GM18505 (cell line): ENCODE results near the gene KRABD2.
"Not testable (repeated sequence)": the region's sequence is repeated elsewhere in the genome, so short reads cannot be mapped to it uniquely, and the experiment has no call there.

Experiments used
- ATAC-seq: cut with Tn5 transposase; IDR thresholded peaks from one replicate; pipeline ENCODE4 v1.9.1; 2021; ENCODE audit not compliant: unreplicated experiment
- POLR2A ChIP-seq: IDR thresholded peaks from 4 replicates; pipeline ENCODE4 v1.6.1; 2011; ENCODE audit warnings: borderline replicate concordance; ENCODE audit not compliant: insufficient read depth, insufficient read length; ENCODE audit errors: extremely low read depth

Gene KRABD2

DNA sequence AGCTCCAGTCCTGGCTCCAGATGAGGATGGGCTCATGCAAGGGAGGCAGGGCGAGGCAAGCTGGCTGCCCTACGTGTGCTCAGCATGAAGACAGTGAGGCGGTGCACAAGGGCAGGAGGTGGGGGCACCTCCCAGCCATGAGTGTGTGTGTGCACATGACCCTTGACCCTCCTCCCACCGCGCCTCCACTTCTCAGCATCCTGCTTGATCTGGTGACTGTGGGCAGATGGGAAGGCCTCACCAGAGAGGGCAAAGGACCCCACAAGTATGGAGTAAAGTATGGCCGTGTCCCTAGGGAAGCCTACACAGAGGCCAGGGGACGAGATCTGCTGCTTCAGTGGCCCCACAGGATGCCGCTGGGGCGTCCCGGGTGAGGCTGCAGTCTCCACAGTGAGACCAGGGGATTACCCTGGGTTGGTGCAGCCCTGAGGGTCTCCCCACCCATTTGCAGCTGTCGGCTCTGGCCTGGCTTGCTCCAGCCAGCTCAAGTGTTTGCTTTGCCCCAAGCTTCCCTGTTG, 29.1 kb upstream of the KRABD2 start:
- no peak for TF ChIP-seq POLR2A
- no peak for ATAC-seq

DNA sequence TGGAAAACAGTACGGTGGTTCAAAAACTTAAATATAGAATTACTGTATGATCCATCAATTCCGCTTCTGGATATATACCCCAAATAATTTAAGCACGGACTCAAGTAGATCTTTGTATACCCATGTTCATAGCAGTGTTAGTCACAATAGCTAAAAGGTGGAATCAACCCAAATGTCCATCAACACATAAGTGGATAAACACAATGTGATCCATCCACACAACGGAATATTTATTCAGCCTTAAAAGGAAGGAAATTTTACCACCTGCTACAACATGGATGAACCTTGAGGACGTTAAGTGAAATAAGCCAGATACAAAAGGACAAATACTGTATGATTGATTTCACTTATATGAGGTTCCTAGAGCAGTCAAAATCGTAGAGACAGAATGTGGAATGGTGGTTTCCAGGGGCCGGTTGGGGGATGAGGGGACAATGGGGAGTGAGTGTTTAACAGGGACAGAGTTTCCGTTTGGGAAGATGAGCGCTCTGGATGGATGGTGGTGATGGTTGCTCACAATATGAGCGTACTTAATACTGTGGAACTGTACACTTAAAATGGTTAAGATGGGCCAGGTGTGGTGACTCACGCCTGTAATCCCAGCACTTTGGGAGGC, 26.5 kb upstream of the KRABD2 start:
- TF ChIP-seq POLR2A = no peak
- no peak for ATAC-seq

DNA sequence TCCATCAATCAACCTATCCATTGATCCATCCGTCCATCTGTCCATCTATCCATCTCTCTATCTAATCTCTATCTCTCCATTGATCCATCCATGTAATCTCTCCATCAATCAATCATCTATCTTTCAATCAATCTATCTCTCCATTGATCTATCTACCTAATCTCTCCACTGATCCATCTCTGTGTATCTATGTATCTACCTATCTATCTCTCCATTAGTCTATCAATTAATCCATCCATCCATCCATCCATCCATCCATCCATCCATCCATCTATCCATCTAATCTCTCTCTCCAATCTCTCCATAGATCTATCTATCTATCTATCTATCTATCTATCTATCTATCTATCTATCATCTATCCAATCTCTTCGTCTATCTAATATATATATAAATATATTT, 24.6 kb upstream of the KRABD2 start:
- ATAC-seq = no peak
- no peak for TF ChIP-seq POLR2A

GRCh38 chr17:8398980-8399379, 22.5 kb upstream of the KRABD2 start:
- no peak for ATAC-seq
- no peak for TF ChIP-seq POLR2A

DNA sequence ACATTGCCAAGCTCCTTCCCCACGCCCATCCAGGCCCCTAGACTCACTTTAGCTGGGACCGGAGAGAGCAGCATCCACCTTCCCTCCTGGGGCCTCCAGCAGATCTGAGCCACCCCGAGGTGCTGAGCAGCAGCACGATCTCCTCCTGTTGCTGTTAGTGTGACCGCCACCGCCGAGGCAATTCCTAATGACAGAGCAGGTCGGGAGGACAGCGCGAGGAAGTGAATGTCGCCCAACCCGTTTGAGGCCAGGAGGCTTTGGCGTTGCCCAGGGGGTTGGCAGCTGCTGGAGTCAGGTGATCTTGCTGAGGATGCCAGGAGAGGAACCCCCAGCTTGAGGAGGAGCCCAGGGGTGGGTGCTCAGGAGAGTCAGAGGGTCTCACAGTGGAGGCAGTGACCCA, 21.1 kb upstream of the KRABD2 start, which contains the start of gene RNF222:
Gene RNF222, minus strand, starts transcription at position 192 of the 400 bp plus-strand sequence. CDS start 4,366 bp downstream, outside the sequence.
- TF ChIP-seq POLR2A = no peak
- ATAC-seq = no peak

DNA sequence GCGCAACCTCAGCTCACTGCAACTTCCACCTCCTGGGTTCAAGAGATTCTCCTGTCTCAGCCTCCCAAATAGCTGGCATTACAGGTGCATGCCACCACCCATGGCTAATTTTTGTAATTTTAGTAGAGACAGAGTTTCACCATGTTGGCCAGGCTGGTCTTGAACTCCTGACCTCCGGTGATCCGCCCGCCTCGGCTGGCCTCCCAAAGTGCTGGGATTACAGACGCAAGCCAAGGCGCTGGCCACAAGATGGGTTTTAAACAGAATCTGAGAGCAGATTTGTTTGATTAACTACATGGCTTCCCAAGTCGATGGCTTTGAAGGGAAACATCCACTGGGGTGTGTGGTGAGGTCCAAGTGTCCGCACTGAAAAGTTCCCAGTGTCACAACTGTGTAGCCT, 18.0 kb upstream of the KRABD2 start:
- not testable (repeated sequence) for ATAC-seq

DNA sequence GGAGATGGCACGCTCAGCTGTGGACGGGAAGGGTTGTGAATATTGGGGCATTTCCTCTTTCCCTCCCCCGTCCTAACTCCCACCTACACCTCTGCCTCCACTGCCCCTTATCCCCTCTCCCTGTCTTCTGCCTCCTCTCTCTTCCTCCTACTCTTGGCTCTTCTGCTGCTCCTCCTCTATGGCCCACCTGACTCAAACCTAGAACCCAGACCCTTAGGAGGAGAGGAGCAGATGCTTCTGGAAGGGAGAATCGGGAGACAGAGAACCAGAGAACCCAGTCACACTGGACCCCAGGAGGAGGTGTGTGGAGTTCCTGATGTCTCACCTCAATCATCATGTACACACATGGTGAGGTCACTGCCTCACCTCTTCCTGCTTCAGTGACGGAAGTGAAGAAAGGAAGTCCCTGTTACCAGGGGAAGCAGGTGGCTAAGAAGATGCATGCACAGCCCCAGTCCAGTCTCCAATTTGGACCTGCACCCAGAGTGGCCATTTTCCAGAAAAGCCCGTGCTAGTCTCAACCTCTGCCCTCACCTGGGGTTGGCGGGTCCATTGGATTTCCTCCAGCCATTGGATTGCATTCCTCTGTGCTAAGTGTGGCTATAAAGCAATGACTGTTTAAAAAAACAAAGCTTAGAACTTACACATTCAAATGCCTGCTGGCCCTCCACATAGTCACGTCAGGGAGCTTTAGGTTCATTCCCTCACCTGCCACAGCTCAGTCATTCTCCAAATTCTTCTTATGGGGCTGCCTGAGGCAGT, 17.1 kb upstream of the KRABD2 start:
- ATAC-seq = no peak
- TF ChIP-seq POLR2A = no peak

DNA sequence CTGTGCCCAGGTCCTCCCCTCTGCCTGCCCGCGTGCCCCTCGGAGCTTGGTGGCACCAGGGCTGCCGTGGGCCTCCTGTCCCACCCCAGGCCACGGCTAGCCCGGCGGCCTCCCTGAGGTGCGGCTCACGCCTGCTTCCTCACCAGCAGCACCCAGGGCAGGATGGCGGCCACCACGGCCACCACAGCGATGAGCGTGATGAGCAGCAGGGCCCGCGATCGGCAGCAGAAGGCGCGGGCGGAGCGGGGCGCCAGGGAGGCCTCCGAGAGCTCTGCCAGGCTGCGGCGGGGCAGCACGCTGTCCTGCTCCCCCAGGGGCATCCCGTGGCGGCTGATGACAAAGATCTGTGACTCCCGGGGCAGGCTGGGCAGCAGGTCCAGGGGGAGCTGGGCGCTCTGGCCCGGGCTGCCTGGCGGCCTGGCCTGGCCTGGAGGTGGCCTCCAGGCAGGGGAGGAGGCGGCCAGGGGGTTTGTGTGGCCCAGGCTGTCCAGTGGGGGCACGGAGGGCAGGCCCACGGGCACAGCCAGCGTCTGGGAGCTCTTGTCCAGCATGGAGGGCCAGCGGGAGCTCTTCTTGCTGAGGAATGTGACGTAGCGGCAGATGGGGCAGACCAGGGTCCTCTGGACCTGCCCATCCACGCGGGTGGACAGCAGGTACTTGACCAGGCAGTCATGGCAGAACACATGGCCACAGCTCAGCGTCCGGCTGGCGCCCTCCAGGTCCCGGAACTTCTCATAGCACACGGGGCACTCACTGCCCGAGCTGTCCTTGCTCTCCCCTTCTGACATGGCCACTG, 16.4 kb upstream of the KRABD2 start:
- no peak for TF ChIP-seq POLR2A
- no peak for ATAC-seq

GRCh38 chr17:8392274-8392673, 15.8 kb upstream of the KRABD2 start:
- ATAC-seq = no peak
- no peak for TF ChIP-seq POLR2A

DNA sequence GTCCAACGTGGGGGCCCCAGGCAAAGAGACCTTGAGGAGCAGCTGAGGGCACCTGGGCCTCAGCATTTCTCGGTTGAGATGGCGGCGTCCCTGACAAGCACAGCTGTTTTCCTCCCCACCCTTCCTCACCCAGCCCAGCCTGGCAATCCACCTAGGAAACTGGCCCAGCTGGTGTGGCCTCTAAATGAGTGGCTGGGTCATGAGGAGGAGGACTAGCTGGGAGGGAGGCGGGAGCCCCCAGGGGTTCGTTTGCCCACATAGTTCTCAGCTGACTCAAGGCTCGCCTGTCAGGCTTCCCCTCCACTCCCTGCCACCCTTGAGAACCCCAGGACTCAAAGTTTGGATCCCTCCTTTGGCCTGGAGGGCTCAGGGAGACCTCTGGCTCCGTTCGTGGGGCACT, 15.2 kb upstream of the KRABD2 start:
- TF ChIP-seq POLR2A = no peak
- ATAC-seq = no peak

DNA sequence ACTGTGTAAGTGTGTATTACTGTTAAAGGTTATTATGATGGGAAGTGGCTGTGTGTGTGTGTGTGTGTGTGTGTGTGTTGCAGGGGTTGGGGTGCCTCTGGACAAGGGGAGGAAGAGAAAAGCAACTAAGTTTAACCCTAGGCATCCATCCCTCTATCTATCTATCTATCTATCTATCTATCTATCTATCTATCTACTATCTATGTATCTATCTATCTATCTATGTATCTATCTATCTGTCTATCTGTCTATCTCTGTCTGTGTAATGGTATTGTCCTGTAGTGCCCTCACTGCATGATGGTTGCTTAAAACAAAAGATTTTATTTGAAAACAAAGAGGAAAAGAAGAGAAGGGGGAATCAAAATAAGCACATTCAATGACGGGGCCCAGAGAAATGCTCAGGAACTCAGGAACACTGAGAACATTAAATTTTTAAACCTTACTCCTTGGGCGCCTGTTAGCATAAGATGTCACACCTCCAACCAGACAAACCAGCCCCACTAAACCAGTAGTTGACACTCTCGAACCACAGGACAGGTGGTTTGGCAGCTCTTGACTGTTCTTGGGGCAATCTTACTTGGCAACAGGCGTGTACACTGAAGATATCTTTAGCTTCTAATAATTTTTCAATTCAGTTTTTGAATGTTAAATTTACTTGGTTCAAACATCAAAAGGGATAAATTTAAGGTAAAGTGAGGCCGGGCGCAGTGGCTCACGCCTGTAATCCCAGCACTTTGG, 11.6 kb upstream of the KRABD2 start:
- no peak for TF ChIP-seq POLR2A
- ATAC-seq = no peak

- no peak for TF ChIP-seq POLR2A
- no peak for ATAC-seq
These were observed 10.3 kb upstream of the KRABD2 start for GRCh38 chr17:8386841-8387240.

- TF ChIP-seq POLR2A = no peak
- no peak for ATAC-seq
These were observed 8.4 kb upstream of the KRABD2 start for GRCh38 chr17:8384801-8385378.
